Measurements from ENCODE around the gene ZBTB14.

GRCh38 chr18:5251117-5251516 is 44.4 kb downstream of the ZBTB14 start:
- TF ChIP-seq CTCF (IDR thresholded peaks at IDR 0.05) (no peak), JUN (CRISPR knock-in tag; IDR thresholded peaks at IDR 0.05) (no peak), GTF2I (CRISPR knock-in tag; conservative IDR thresholded peaks at IDR 0.05) (no peak), MXD4 (CRISPR knock-in tag; IDR thresholded peaks at IDR 0.05; ENCODE audit: borderline replicate concordance) (no peak), CREB1 (CRISPR knock-in tag; IDR thresholded peaks at IDR 0.05) (no peak), ZNF423 (CRISPR knock-in tag; IDR thresholded peaks at IDR 0.05) (no peak), PREB (CRISPR knock-in tag; IDR thresholded peaks at IDR 0.05; ENCODE audit: borderline replicate concordance) (no peak), ZNF317 (CRISPR knock-in tag; IDR thresholded peaks at IDR 0.05; ENCODE audit: borderline replicate concordance, low read depth) (no peak), FOXP1 (CRISPR knock-in tag; IDR thresholded peaks at IDR 0.05; ENCODE audit: borderline replicate concordance) (no peak), ZSCAN18 (CRISPR knock-in tag; IDR thresholded peaks at IDR 0.05) (no peak)
- TF ChIP-seq, protein P1, sequence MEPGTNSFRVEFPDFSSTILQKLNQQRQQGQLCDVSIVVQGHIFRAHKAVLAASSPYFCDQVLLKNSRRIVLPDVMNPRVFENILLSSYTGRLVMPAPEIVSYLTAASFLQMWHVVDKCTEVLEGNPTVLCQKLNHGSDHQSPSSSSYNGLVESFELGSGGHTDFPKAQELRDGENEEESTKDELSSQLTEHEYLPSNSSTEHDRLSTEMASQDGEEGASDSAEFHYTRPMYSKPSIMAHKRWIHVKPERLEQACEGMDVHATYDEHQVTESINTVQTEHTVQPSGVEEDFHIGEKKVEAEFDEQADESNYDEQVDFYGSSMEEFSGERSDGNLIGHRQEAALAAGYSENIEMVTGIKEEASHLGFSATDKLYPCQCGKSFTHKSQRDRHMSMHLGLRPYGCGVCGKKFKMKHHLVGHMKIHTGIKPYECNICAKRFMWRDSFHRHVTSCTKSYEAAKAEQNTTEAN (CRISPR knock-in tag; IDR thresholded peaks at IDR 0.05): no peak
- TF ChIP-seq, protein P2, sequence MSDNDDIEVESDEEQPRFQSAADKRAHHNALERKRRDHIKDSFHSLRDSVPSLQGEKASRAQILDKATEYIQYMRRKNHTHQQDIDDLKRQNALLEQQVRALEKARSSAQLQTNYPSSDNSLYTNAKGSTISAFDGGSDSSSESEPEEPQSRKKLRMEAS (CRISPR knock-in tag; IDR thresholded peaks at IDR 0.05): no peak

All from WTC11 (cell line).